GM21528 (cell line): ENCODE measurements around the gene MOB3B.

Experiments used
- ATAC-seq: cut with Tn5 transposase; IDR thresholded peaks from one replicate; pipeline ENCODE4 v1.9.1; 2021; ENCODE audit warnings: mild to moderate bottlenecking, moderate library complexity; ENCODE audit not compliant: unreplicated experiment, low FRiP score

MOB3B gene

GRCh38 chr9:27396495-27396894 is 133.1 kb downstream of the MOB3B start:
- no peak for ATAC-seq

- ATAC-seq, result no peak
Measured at GRCh38 chr9:27395484-27395921, 134.1 kb downstream of the MOB3B start.

DNA sequence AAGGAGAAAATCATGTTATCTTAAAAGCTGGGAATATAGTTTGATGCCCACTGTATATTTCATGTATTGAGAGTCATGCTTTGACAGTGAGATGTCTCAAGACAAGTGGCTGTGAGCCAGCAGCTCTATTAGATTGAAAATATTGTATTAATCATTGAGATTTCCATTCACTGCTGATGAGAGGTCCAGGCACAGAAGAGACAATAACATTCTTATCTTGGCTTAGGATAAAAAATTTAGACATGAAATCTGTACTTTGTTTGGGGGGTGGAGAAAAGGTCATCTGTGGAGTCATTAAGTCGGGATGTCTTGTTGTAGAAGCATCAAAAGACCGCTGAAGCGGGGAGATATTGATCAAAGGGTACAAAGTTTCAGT is 134.8 kb downstream of the MOB3B start:
- ATAC-seq, result no peak

DNA sequence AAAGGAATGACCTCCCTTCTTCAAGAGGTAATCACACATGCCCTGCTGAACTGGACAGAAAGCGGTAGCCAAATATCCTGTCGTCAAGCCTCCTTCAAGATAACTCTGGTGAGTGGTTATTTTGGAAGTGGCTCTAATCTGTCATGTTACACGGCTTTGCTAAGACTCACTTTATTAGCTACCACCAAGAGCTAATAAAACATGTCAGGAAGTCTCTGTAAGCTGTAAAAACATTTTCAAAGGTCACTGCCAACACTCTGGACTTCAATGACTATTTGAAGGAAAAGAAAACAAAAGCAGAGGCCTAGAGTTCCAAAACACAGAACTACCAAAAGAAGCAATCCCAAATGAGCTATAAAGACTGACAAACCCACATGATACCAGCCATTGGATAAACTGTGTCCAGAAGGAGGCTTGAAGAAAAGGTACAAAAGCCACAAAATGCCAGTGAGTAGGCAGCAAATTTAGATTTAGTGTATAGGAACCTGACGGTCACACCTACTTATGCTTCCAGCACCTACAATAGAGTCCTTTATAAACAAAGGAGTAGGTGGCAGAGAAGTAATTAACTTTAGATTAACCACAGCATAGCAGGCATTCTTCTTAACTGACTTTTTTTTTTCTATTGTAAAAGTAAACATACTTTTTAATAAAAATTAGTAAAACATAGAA is 135.3 kb downstream of the MOB3B start:
- no peak for ATAC-seq

DNA sequence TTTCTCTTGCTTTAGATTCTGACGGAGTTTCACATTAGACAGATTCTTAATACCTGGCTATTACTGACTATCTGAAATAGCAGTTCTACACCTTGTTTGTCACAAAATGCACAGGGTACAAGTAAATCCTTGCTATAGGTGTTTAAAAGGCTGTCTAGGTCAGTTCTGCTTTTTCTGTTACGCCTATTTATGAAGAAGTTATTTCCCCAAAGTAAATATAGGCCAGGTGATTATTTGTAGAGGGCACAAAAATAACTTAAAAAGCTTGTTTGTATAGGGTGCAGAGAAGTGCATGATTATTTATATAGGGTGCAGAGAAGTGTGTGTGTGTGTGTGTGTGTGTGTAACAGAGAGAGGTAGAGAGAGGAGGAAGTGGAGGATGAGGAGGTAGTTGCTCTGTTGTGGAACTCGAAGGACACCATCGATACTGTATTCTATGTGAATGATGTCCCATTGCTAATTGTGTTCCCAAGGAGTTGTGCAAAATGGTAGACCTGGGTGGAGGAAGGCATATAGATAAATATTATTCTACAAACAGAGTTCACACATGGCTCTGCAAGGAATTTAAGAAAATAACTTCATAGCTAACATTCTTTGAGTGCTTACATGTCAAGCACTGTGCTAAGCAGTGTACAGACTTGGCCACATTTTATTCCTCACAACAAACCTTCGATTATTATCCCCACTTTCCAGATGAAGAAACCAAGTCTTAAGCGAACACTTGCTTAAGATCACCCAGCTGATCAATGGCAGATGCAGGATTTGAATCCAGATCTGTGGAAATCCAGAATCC is 136.4 kb downstream of the MOB3B start:
- no peak for ATAC-seq

- no peak for ATAC-seq
Measured at GRCh38 chr9:27392451-27392850, 137.2 kb downstream of the MOB3B start.

DNA sequence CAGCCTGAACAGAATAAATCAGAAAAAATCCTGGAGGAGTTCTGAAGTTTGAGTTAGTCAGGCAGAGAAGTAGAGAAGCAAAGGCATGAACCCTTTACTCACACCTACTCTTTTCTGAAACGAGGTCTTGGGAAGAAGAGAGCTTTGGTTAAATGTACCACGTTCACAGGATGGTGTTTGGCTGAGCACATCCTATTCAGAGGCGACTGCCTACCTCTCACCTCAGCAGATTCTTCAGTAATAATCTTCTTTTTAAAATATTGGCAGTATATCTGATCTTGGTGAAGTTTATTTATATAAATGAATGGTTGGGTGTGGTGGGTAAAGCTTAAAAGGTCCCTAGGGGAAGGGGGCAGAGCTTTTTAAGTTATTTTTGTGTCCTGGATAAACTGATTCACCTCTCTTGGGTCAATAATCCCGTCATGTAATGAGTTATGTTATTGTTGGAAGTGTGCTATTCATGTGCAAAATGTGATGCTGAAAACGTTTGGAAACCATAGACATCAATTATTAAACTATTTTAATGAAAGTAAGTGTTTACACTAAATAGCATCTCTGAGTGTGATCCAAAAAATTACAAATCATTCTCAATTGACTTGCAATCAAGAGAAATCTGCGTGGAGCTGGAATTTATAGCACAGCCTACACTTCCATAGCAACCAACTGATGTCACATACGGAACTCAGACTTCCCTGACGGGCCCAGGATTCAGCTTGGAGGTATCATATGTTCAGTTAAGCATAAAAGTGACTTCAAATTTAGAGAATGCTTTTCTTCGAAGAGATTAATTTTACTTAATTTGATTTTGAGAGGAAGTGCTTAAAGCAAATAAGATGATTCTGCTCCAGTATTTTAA is 138.3 kb downstream of the MOB3B start:
- ATAC-seq, result no peak

- ATAC-seq, result no peak
Measured at GRCh38 chr9:27388150-27388549, 141.5 kb downstream of the MOB3B start.

DNA sequence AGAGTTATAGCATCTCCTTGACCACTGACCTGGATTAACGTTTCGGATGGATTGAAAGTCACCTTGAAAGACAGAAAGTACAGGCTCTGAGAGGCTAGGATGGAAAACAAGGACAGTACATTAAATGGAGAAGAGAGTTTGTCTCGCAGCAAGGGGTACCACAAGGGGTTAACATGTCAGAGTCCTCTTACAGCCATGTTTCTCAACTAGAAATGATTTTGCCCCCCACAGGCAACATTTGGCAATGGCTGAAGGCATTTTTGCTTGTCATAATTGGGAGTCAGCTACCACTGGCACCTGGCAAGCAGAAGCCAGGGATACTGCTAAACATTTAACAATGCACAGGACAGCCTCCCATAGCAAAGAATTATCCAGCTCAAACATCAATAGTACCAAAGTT is 141.9 kb downstream of the MOB3B start:
- ATAC-seq, result no peak

DNA sequence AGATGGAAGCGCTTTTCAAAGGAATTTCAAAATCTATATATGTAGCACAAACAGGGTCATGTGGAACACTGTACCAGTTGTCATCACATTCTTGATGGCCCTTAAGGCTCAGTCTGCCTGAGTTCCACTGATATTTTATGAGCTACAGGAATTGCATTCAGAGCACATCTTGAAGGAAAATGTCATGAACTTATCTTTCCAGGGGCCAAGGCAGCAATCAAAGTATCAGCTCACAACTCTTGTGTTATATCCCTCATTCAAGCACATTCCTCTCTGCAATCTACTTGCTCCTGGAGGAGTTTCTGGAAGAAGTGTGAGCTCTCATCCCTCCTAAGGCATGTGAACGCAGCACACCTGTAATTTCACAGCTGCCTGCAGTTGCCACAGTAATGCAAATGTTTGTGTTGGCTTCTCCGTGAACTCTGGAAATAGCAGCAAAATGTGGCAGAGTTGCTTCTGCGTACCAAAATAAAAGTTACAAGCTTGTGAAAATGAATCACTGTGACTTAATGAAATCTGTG is 143.0 kb downstream of the MOB3B start:
- ATAC-seq, result no peak

GRCh38 chr9:27385606-27386322 is 143.8 kb downstream of the MOB3B start:
- ATAC-seq, result no peak

DNA sequence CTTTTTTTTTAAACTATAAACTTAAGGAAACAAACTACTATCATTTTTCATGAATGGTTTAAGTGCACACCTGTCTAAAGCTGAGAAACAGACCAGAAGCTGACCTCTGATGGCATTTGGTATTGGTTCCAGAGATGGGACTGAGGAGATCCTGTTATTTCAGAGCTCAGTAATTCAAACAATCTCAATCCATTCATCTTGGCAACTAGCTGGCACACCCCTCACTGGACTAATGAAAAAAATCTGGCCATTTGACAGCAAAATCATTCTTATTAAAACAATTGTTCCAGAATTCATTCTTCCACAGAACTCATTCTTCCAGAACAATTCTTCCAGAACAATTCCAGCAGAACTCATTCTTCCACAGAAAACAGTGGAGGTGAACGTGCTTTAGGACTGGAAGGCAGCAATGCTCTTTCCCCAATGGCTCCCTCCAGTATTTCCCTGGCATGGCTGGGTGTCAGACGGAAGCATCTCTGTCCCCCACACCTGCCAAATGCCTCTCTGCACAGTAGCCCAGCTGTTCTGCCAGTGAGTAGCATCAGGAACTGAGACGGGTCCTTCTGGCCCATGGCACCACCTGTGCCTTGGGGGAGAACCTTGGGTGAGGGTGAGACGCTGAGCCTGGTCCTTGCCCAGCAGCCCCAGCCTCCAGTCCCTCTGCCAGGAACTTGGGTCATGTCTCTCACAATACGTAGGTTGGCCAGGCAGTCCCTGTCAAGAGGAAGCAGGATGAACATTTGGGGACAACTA is 145.2 kb downstream of the MOB3B start:
- ATAC-seq, result no peak

GRCh38 chr9:27383524-27383923 is 146.1 kb downstream of the MOB3B start:
- no peak for ATAC-seq

GRCh38 chr9:27382975-27383374 is 146.6 kb downstream of the MOB3B start:
- no peak for ATAC-seq

- no peak for ATAC-seq
Measured at GRCh38 chr9:27382308-27382707, 147.3 kb downstream of the MOB3B start.

DNA sequence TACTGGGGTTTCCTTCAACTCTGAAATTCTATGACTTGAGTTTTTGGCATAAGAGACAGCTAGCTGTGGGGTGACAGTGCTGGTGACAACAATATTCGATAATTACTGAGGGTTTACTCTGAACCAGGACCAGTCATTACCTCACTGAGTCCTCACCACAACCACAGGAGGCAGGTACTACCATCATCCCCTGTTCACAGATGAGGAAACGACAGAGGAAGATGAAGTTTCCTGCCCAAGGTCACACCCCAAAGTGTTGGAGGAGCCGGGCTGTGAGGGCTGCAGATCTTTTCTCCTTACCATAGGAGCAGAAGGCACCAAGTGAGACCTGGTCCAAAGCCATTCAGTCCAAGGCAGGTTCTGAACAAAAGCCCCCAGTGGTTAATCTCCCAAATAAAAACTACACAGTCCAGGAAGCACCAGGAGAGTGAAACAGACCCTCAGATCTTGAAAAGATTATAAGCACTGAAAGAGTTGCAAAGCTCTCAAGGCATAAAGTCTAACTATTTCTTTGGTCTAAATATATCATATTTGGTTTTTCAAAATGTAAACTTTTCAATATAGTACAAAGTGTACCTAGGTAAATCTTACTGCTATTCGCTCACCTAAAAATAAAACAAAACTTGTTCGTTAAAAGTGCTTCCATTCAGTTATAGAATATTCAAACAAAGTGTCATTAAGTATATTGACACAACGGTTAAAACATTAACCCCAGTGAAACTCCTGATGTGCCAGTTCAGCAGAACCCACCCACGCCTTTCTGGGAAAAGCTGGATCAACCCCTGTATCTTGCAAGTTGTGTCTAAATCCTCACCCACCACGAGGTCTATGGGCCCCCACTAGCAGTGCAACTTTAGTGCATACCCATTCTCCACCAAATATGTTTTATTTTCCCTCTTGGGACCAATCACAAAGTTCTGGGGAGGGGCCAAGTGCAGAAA is 150.0 kb downstream of the MOB3B start:
- ATAC-seq, result peak; percentile 23

- ATAC-seq, result peak; percentile 85
Measured at GRCh38 chr9:27377811-27378456, 151.7 kb downstream of the MOB3B start.
